GM23338 (cell line): ENCODE data around the gene CCDC3. TPM values are rescaled to one million over a fixed set of nuclear protein-coding genes. Genes with fewer than 3 reads are reported as not detected.

Experiments used
- ATAC-seq: fragments of 200-7000 bp; cut with Tn5 transposase; 3 replicates; pipeline ENCODE4 v1.9.1; 2020
- DNase-seq: peaks from one replicate; pipeline ENCODE4 v3.0.0-alpha.2; 2015; ENCODE audit warnings: low spot score
- H2AFZ ChIP-seq: fragments of 200-600 bp; sonication (generic); 2 replicates; pipeline ENCODE4 v1.8.0; 2016; ENCODE audit warnings: antibody characterized with exemption, mild to moderate bottlenecking, moderate library complexity
- H3F3A ChIP-seq: fragments of 200-600 bp; sonication (generic); replicated peaks from 2 replicates; pipeline ENCODE4 v1.8.0; 2017; ENCODE audit warnings: antibody characterized with exemption, mixed run types, low read depth
- H3K27ac ChIP-seq: fragments of 200-600 bp; sonication (generic); 2 replicates; pipeline ENCODE4 v1.6.1; 2016; ENCODE audit warnings: low read depth
- H3K27me3 ChIP-seq: fragments of 200-600 bp; sonication (generic); 2 replicates; pipeline ENCODE4 v1.8.0; 2016; ENCODE audit warnings: mild to moderate bottlenecking, mixed run types, moderate library complexity; ENCODE audit not compliant: insufficient read depth
- H3K36me3 ChIP-seq: fragments of 200-600 bp; sonication (generic); 2 replicates; pipeline ENCODE4 v1.8.0; 2016; ENCODE audit warnings: mild to moderate bottlenecking; ENCODE audit not compliant: insufficient read depth
- H3K4me1 ChIP-seq: fragments of 200-600 bp; sonication (generic); 2 replicates; pipeline ENCODE4 v1.8.0; 2016; ENCODE audit warnings: mild to moderate bottlenecking, moderate library complexity; ENCODE audit not compliant: insufficient read depth
- H3K4me2 ChIP-seq: fragments of 200-600 bp; sonication (generic); 2 replicates; pipeline ENCODE4 v1.7.1; 2017; ENCODE audit warnings: mixed run types
- H3K4me3 ChIP-seq: fragments of 200-600 bp; sonication (generic); 2 replicates; pipeline ENCODE4 v1.6.1; 2016; ENCODE audit warnings: mixed run types
- H3K79me2 ChIP-seq: fragments of 200-600 bp; sonication (generic); replicated peaks from 2 replicates; pipeline ENCODE4 v1.8.0; 2017; ENCODE audit warnings: mild to moderate bottlenecking; ENCODE audit not compliant: insufficient read depth
- H3K9me2 ChIP-seq: fragments of 200-600 bp; sonication (generic); 2 replicates; pipeline ENCODE4 v1.8.0; 2017; ENCODE audit not compliant: insufficient read depth
- H4K20me1 ChIP-seq: fragments of 200-600 bp; sonication (generic); replicated peaks from 2 replicates; pipeline ENCODE4 v1.8.0; 2017; ENCODE audit warnings: mild to moderate bottlenecking; ENCODE audit not compliant: insufficient read depth
- H3K27ac Mint-ChIP-seq: 2 replicates; pipeline ENCODE4 v1.8.0; 2020; ENCODE audit warnings: inconsistent platforms, mild to moderate bottlenecking, moderate library complexity, mixed read lengths
- H3K27me3 Mint-ChIP-seq: 3 replicates; pipeline ENCODE4 v1.8.0; 2022; ENCODE audit warnings: low read depth, mild to moderate bottlenecking, moderate library complexity, mixed read lengths, inconsistent platforms; ENCODE audit not compliant: insufficient read depth, poor library complexity
- H3K36me3 Mint-ChIP-seq: 3 replicates; pipeline ENCODE4 v1.8.0; 2021; ENCODE audit warnings: low read depth, mild to moderate bottlenecking, inconsistent platforms, moderate library complexity, mixed read lengths
- H3K4me1 Mint-ChIP-seq: 3 replicates; pipeline ENCODE4 v1.8.0; 2020; ENCODE audit warnings: mild to moderate bottlenecking, inconsistent platforms, mixed read lengths
- H3K4me3 Mint-ChIP-seq: 3 replicates; pipeline ENCODE4 v1.8.0; 2021; ENCODE audit warnings: moderate library complexity, mild to moderate bottlenecking, inconsistent platforms, mixed read lengths
- H3K9me3 Mint-ChIP-seq: 3 replicates; pipeline ENCODE4 v1.8.0; 2020; ENCODE audit warnings: moderate library complexity, mild to moderate bottlenecking, inconsistent platforms, mixed read lengths
- CTCF ChIP-seq, 2 experiments: fragments of 200-600 bp in 1 of 2; sonication (generic) in 1 of 2; conservative IDR thresholded peaks; 2 replicates each; pipeline versions ENCODE4 v1.5.1 to v1.6.1; 2016 to 2017; ENCODE audit warnings: antibody characterized with exemption in 2 of 2, low read depth in 2 of 2, mild to moderate bottlenecking in 2 of 2, moderate library complexity in 1 of 2
- ETS1 ChIP-seq: IDR thresholded peaks from 2 replicates; pipeline ENCODE4 v1.6.1; 2016; ENCODE audit warnings: antibody characterized with exemption
- JUNB ChIP-seq: IDR thresholded peaks from one replicate; pipeline ENCODE4 v1.6.1; 2016; ENCODE audit warnings: antibody characterized with exemption; ENCODE audit not compliant: unreplicated experiment
- NANOG ChIP-seq: IDR thresholded peaks from 2 replicates; pipeline ENCODE4 v1.6.1; 2016; ENCODE audit warnings: antibody characterized with exemption, borderline replicate concordance
- POLR2AphosphoS5 ChIP-seq: IDR thresholded peaks from 2 replicates; pipeline ENCODE4 v1.6.1; 2016; ENCODE audit warnings: antibody characterized with exemption, low read depth
- REST ChIP-seq: IDR thresholded peaks from one replicate; pipeline ENCODE4 v1.6.1; 2018; ENCODE audit warnings: antibody characterized with exemption; ENCODE audit not compliant: unreplicated experiment
- polyA plus RNA-seq: library from polyadenylated mRNA; unstranded; fragments of >200 nt; fragmentation: Nextera tagmentation; extraction: Ambion mirVana; gene quantifications from 2 replicates; pipeline ENCODE4 v1.2.1, GENCODE V29; 2016
- total RNA-seq: library from RNA; depleted of rRNA; stranded (reverse); fragments of >200 nt; shearing (Covaris generic); gene quantifications from 2 replicates; pipeline ENCODE4 v1.2.3, GENCODE V29; 2014

Gene CCDC3
- total and polyA plus RNA-seq, 2 experiments from 2014 or later, result 1.4 to 5.2 TPM

GRCh38 chr10:12954866-12955265, 46.6 kb downstream of the CCDC3 start:
- no peaks in the 10 kb centered on the region for H4K20me1 ChIP-seq
- peaks cover 5% of the 10 kb centered on the region for H3K27me3 Mint-ChIP-seq
- no peaks in the 10 kb centered on the region for H3K9me2 ChIP-seq
- H3K27ac Mint-ChIP-seq, result no peak overlapping the region
- H3K9me3 Mint-ChIP-seq, result peaks cover 55% of the 10 kb centered on the region
- no peaks in the 10 kb centered on the region for H3K27me3 ChIP-seq
- no peaks in the 10 kb centered on the region for H3K4me1 Mint-ChIP-seq
- H3K4me1 ChIP-seq, result no peaks in the 10 kb centered on the region
- no peak overlapping the region for H2AFZ ChIP-seq
- no peak overlapping the region for H3K4me3 ChIP-seq
- DNase-seq (no peak), ATAC-seq (no peak)
- H3K36me3 ChIP-seq, result no peaks in the 10 kb centered on the region; the same call in 1 of the 2 replicates
- H3K4me3 Mint-ChIP-seq, result no peak overlapping the region
- TF ChIP-seq POLR2AphosphoS5 (no peak), NANOG (no peak)
- no peak overlapping the region for H3K4me2 ChIP-seq
- no peak overlapping the region for H3K27ac ChIP-seq
- H3K79me2 ChIP-seq, result no peaks in the 10 kb centered on the region
- peaks cover 30% of the 10 kb centered on the region for H3K36me3 Mint-ChIP-seq
- H3F3A ChIP-seq, result no peaks in the 10 kb centered on the region

GRCh38 chr10:12950583-12951128, 50.9 kb downstream of the CCDC3 start:
- Histone ChIP-seq H3K4me3 (no peak overlapping the region), H3K4me2 (no peak overlapping the region), H3F3A (no peaks in the 10 kb centered on the region), H3K4me1 (no peaks in the 10 kb centered on the region), H3K9me2 (0 out of 2 replicates have a peak, but pooled peaks cover 4% of the 10 kb centered on the region), H3K79me2 (no peaks in the 10 kb centered on the region), H3K36me3 (no peaks in the 10 kb centered on the region; the same call in 1 of the 2 replicates), H4K20me1 (no peaks in the 10 kb centered on the region; the same call in 1 of the 2 replicates), H3K27ac (no peak overlapping the region), H2AFZ (no peak overlapping the region), H3K27me3 (no peaks in the 10 kb centered on the region)
- DNase-seq (no peak), ATAC-seq (no peak)
- Mint-ChIP-seq H3K27me3 (peaks cover 3% of the 10 kb centered on the region), H3K36me3 (peaks cover 26% of the 10 kb centered on the region), H3K4me1 (no peaks in the 10 kb centered on the region), H3K27ac (no peak overlapping the region), H3K4me3 (no peak overlapping the region), H3K9me3 (peaks cover 33% of the 10 kb centered on the region)
- TF ChIP-seq ETS1 (no peak), JUNB (no peak)

- Mint-ChIP-seq H3K27me3 (peaks cover 3% of the 10 kb centered on the region), H3K4me1 (no peaks in the 10 kb centered on the region), H3K27ac (no peak overlapping the region), H3K4me3 (no peak overlapping the region), H3K9me3 (peaks cover 28% of the 10 kb centered on the region), H3K36me3 (peaks cover 27% of the 10 kb centered on the region)
- no peak overlapping the region for H3K27ac ChIP-seq
- no peaks in the 10 kb centered on the region for H3K4me1 ChIP-seq
- no peak for ATAC-seq
- H3K27me3 ChIP-seq, result no peaks in the 10 kb centered on the region
- H4K20me1 ChIP-seq, result no peaks in the 10 kb centered on the region; the same call in 1 of the 2 replicates
- H3K36me3 ChIP-seq, result no peaks in the 10 kb centered on the region
- H3K4me3 ChIP-seq, result no peak overlapping the region
- H3K9me2 ChIP-seq, result 0 out of 2 replicates have a peak, but pooled peaks cover 4% of the 10 kb centered on the region
- H3F3A ChIP-seq, result no peaks in the 10 kb centered on the region
- TF ChIP-seq REST, result no peak
- TF ChIP-seq CTCF (conservative IDR thresholded peaks at IDR 0.05; ENCODE audit: low read depth in 2 of 2), result peak; percentile 61
- H3K4me2 ChIP-seq, result no peak overlapping the region
- H2AFZ ChIP-seq, result no peak overlapping the region
- H3K79me2 ChIP-seq, result no peaks in the 10 kb centered on the region
- peak; percentile 53 for DNase-seq
Observed at GRCh38 chr10:12949248-12949647, 52.3 kb downstream of the CCDC3 start.
